A549 (cell line): ENCODE measurements around the gene ADCY4. TPM values are rescaled to one million over a fixed set of nuclear protein-coding genes. Genes with fewer than 3 reads are reported as not detected.

ENCODE experiments used
- ATAC-seq, 2 experiments: fragments of 200-7000 bp in 1 of 2; fragments of >200 bp in 1 of 2; cut with Nextera tagmentation in 1 of 2; cut with Tn5 transposase in 1 of 2; 3 replicates each; pipeline versions ENCODE4 v1.8.0 to v1.9.1; 2018 to 2020; ENCODE audit warnings: mild to moderate bottlenecking in 1 of 2, moderate library complexity in 1 of 2
- CTCF ChIA-PET: fragments of 300-600 bp; sonication (Branson Sonifier 250); formaldehyde crosslinking; extraction: SDS; loops from one replicate; lab custom pipeline; 2021; ENCODE audit warnings: antibody characterized with exemption, inconsistent platforms; lab: Yijun Ruan, JAX
- POLR2A ChIA-PET: fragments of 350-600 bp; formaldehyde crosslinking; extraction: SDS; loops from one replicate; lab custom pipeline; 2021; ENCODE audit warnings: antibody characterized with exemption, inconsistent platforms; lab: Yijun Ruan, JAX
- DNase-seq, 2 experiments: peaks; one replicate each; pipeline versions ENCODE4 v3.0.0 to v3.0.0-alpha.2; 2011 to 2016; ENCODE audit warnings: low read depth in 1 of 2, low spot score in 1 of 2
- FAIRE-seq: peaks from 2 replicates; lab custom pipeline; 2011; peaks lifted over from hg19 to GRCh38; lab: Jason Lieb, UNC
- H3K27ac ChIP-seq, 2 experiments: fragments of >200 bp; sonication (Bioruptor Twin); formaldehyde crosslinking; 3 replicates each; pipeline ENCODE4 v1.5.1; 2016 to 2017
- H3K4me1 ChIP-seq: fragments of >200 bp; sonication (Bioruptor Twin); formaldehyde crosslinking; 3 replicates; pipeline ENCODE4 v1.6.1; 2016
- H3K4me2 ChIP-seq: fragments of >200 bp; sonication (Bioruptor Twin); formaldehyde crosslinking; 3 replicates; pipeline ENCODE4 v1.6.1; 2016
- H3K4me3 ChIP-seq: fragments of >200 bp; sonication (Bioruptor Twin); formaldehyde crosslinking; 3 replicates; pipeline ENCODE4 v1.5.1; 2016
- H3K9me3 ChIP-seq: fragments of >200 bp; sonication (Bioruptor Twin); formaldehyde crosslinking; 3 replicates; pipeline ENCODE4 v1.6.1; 2016
- CBX2 ChIP-seq: fragments of 200-600 bp; sonication (generic); IDR thresholded peaks from 2 replicates; pipeline ENCODE4 v1.6.1; 2016; ENCODE audit warnings: low read depth, mild to moderate bottlenecking, borderline replicate concordance
- CEBPB ChIP-seq, 2 experiments: fragments of >200 bp in 1 of 2; sonication (Bioruptor Twin) in 1 of 2; formaldehyde crosslinking in 1 of 2; IDR thresholded peaks; 2 replicates each; pipeline ENCODE4 v1.6.1; 2012 to 2016
- CTCF ChIP-seq: fragments of >200 bp; sonication (Bioruptor Twin); formaldehyde crosslinking; IDR thresholded peaks from 3 replicates; pipeline ENCODE4 v1.5.1; 2016
- EHMT2 ChIP-seq: fragments of 200-600 bp; sonication (generic); IDR thresholded peaks from 2 replicates; pipeline ENCODE4 v1.6.1; 2016; ENCODE audit warnings: antibody characterized with exemption, low read depth, mild to moderate bottlenecking, moderate library complexity
- FOSL2 ChIP-seq, 2 experiments: fragments of 450-650 bp in 1 of 2; fragments of >200 bp in 1 of 2; sonication (Bioruptor Twin) in 1 of 2; formaldehyde crosslinking; IDR thresholded peaks; 2 replicates each; pipeline versions ENCODE4 v1.5.0 to v1.6.1; 2016 to 2020; ENCODE audit warnings: mild to moderate bottlenecking in 1 of 2, moderate library complexity in 1 of 2
- HDAC2 ChIP-seq: fragments of 200-600 bp; sonication (generic); IDR thresholded peaks from 2 replicates; pipeline ENCODE4 v1.6.1; 2016
- JUN ChIP-seq, 2 experiments: fragments of >200 bp; sonication (Bioruptor Twin); formaldehyde crosslinking; IDR thresholded peaks; 2 replicates in 1 of 2; 3 replicates in 1 of 2; pipeline ENCODE4 v1.6.1; 2016 to 2017
- JUNB ChIP-seq: fragments of >200 bp; sonication (Bioruptor Twin); formaldehyde crosslinking; IDR thresholded peaks from 2 replicates; pipeline ENCODE4 v1.6.1; 2016
- KDM5A ChIP-seq: fragments of 200-600 bp; sonication (generic); IDR thresholded peaks from 2 replicates; pipeline ENCODE4 v1.6.1; 2016; ENCODE audit warnings: antibody characterized with exemption, mild to moderate bottlenecking
- MAZ ChIP-seq: fragments of 150-350 bp; IDR thresholded peaks from 2 replicates; pipeline ENCODE4 v1.6.1; 2014; ENCODE audit warnings: antibody characterized with exemption, low read depth, low read length, borderline replicate concordance
- MYC ChIP-seq: IDR thresholded peaks from 2 replicates; pipeline ENCODE4 v1.6.1; 2012; ENCODE audit warnings: mild to moderate bottlenecking, inconsistent platforms, low read length, improper control_type of control experiment, borderline replicate concordance
- PHF8 ChIP-seq: fragments of 200-600 bp; sonication (generic); IDR thresholded peaks from 2 replicates; pipeline ENCODE4 v1.6.1; 2016; ENCODE audit warnings: low read depth, mild to moderate bottlenecking, antibody characterized with exemption, moderate library complexity, borderline replicate concordance
- POLR2A ChIP-seq: IDR thresholded peaks from 2 replicates; pipeline ENCODE4 v1.6.1; 2012; ENCODE audit warnings: mild to moderate bottlenecking, low read length
- RFX5 ChIP-seq: fragments of 450-650 bp; IDR thresholded peaks from 2 replicates; pipeline ENCODE4 v1.7.1; 2014; ENCODE audit warnings: antibody characterized with exemption, mild to moderate bottlenecking, moderate library complexity
- SREBF2 ChIP-seq: fragments of 450-650 bp; IDR thresholded peaks from 2 replicates; pipeline ENCODE4 v1.6.1; 2014; ENCODE audit warnings: mild to moderate bottlenecking, moderate library complexity
- TP53 ChIP-seq: fragments of 250-450 bp; sonication (Bioruptor Pico); IDR thresholded peaks from 2 replicates; pipeline ENCODE4 v1.5.0; 2021; ENCODE audit warnings: mild to moderate bottlenecking, moderate library complexity
- ZFP36 ChIP-seq: fragments of 450-650 bp; IDR thresholded peaks from 2 replicates; pipeline ENCODE4 v1.6.1; 2014; ENCODE audit warnings: borderline replicate concordance; ENCODE audit not compliant: partially characterized antibody
- WGBS: methylation state at CpG from one replicate; pipeline ENCODE4 v1.1.6; 2017; ENCODE audit errors: missing lambda C conversion rate; 5-methylcytosine and 5-hydroxymethylcytosine counted together
- polyA plus RNA-seq, 4 experiments: library from polyadenylated mRNA; depleted of rRNA in 3 of 4; stranded (reverse); fragments of >200 nt; fragmentation: RNase III in 1 of 4; extraction: RNeasy Plus Mini Kit Qiagen cat#74134 plus additional on column Dnase treatment in 1 of 4; gene quantifications; 2 replicates in 3 of 4; 3 replicates in 1 of 4; pipeline ENCODE4 v1.2.3, GENCODE V29; 2011 to 2017
- TF ChIP-seq, protein P1 (sequence below): IDR thresholded peaks from 2 replicates; pipeline ENCODE4 v1.6.1; 2012
- TF ChIP-seq, protein P2 (sequence below): fragments of 200-600 bp; sonication (generic); IDR thresholded peaks from 2 replicates; pipeline ENCODE4 v1.6.1; 2016; ENCODE audit warnings: antibody characterized with exemption, mild to moderate bottlenecking, moderate library complexity
- TF ChIP-seq, protein P3 (sequence below): fragments of >200 bp; sonication (Bioruptor Twin); formaldehyde crosslinking; IDR thresholded peaks from 3 replicates; pipeline ENCODE4 v1.6.1; 2016

The ADCY4 gene
- polyA plus RNA-seq, 2 of the 4 experiments (the other 2 are of a cell fraction), result not detected

DNA sequence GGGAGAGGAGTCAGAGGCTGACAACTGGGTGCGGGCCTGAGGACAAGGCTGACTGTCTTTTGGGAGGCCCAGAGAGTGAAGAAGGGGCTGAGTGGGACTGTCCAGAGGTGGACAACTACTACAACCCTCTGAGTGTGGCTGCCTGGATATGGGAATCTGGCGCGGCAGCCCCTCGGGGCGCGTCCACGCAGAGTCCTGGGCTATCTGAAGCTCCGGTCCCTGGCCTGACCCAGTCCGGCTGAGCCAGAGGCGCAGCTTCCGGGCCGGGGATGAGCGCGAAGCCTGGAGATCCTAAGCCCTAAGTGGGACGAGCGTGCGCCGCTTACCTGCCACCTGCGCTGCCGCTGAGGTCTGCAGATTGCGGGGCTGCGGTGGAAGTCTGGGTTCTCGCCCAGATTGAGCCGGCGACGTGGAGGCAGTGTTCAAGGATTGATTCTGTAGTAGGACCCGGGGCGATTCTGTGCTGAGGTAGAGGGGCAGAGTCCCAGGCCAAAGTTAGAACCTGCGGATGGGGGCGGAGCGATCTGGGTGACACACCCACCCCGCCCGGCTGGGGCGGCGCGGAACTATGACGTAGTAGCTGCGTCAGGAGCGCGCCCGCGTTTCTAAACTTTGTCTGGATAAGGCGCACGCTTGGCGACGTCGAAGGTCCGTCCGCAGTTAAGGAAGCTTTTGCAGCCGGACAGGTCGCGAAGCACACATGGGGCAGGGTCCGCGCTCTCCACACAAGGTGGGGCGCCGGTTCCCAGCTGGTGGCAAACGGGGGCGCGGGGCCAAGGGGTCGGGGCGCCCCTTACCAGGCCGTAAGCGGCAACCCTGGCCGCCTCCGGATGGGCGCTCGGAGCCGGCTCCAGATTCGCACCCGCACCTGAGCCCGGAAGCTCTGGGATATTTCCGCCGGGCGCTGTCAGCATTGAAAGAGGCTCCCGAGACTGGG is 35.3 kb downstream of the ADCY4 start, which contains the start of the genes DHRS1 and NOP9:
Gene DHRS1, minus strand, starts transcription at position 526 of the 937 bp plus-strand sequence. CDS start 674 bp downstream, outside the sequence.
Gene NOP9, plus strand, starts transcription at position 596 of the 937 bp plus-strand sequence. Its CDS starts 105 bp downstream, at position 701.
- TF ChIP-seq FOSL2 (IDR thresholded peaks at IDR 0.05) (no peak), FOSL2 (CRISPR knock-in tag; IDR thresholded peaks at IDR 0.05) (peak; percentile 40; the same call in 1 of the 2 replicates), POLR2A (peak; percentile 61), JUN (IDR thresholded peaks at IDR 0.05) (peak; percentile 45 to 74; a peak in 2 of 5 replicates), MYC (peak; percentile 55; the same call in 1 of the 2 replicates), RFX5 (0 out of 2 replicates have a peak, but pooled peaks have one; percentile 23), KDM5A (peak; percentile 85), CTCF (no peak), CBX2 (no peak), EHMT2 (no peak), HDAC2 (no peak; the same call in 1 of the 2 replicates), PHF8 (peak; percentile 78; the same call in 1 of the 2 replicates), TP53 (no peak), SREBF2 (no peak), ZFP36 (no peak), JUNB (no peak), MAZ (peak; percentile 45; the same call in 1 of the 2 replicates), CEBPB (IDR thresholded peaks at IDR 0.05) (no peak)
- TF ChIP-seq, protein P1, sequence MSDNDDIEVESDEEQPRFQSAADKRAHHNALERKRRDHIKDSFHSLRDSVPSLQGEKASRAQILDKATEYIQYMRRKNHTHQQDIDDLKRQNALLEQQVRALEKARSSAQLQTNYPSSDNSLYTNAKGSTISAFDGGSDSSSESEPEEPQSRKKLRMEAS, result peak; percentile 86
- TF ChIP-seq, protein P2, sequence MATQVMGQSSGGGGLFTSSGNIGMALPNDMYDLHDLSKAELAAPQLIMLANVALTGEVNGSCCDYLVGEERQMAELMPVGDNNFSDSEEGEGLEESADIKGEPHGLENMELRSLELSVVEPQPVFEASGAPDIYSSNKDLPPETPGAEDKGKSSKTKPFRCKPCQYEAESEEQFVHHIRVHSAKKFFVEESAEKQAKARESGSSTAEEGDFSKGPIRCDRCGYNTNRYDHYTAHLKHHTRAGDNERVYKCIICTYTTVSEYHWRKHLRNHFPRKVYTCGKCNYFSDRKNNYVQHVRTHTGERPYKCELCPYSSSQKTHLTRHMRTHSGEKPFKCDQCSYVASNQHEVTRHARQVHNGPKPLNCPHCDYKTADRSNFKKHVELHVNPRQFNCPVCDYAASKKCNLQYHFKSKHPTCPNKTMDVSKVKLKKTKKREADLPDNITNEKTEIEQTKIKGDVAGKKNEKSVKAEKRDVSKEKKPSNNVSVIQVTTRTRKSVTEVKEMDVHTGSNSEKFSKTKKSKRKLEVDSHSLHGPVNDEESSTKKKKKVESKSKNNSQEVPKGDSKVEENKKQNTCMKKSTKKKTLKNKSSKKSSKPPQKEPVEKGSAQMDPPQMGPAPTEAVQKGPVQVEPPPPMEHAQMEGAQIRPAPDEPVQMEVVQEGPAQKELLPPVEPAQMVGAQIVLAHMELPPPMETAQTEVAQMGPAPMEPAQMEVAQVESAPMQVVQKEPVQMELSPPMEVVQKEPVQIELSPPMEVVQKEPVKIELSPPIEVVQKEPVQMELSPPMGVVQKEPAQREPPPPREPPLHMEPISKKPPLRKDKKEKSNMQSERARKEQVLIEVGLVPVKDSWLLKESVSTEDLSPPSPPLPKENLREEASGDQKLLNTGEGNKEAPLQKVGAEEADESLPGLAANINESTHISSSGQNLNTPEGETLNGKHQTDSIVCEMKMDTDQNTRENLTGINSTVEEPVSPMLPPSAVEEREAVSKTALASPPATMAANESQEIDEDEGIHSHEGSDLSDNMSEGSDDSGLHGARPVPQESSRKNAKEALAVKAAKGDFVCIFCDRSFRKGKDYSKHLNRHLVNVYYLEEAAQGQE, result peak; percentile 36; the same call in 1 of the 2 replicates
- TF ChIP-seq, protein P3, sequence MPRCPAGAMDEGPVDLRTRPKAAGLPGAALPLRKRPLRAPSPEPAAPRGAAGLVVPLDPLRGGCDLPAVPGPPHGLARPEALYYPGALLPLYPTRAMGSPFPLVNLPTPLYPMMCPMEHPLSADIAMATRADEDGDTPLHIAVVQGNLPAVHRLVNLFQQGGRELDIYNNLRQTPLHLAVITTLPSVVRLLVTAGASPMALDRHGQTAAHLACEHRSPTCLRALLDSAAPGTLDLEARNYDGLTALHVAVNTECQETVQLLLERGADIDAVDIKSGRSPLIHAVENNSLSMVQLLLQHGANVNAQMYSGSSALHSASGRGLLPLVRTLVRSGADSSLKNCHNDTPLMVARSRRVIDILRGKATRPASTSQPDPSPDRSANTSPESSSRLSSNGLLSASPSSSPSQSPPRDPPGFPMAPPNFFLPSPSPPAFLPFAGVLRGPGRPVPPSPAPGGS, result 0 out of 3 replicates have a peak, but pooled peaks have one; percentile 49
- Histone ChIP-seq H3K27ac (peak within 1 kb of the TSS; percentile 82 to 92), H3K4me2 (peak within 1 kb of the TSS; percentile 81), H3K4me3 (peak within 1 kb of the TSS; percentile 81), H3K9me3 (no peaks in the 10 kb centered on the region), H3K4me1 (peaks cover 15% of the 10 kb centered on the region; the same call in 2 of the 3 replicates)
- FAIRE-seq, result no peak
- peak; percentile 62 to 82 for ATAC-seq
- DNase-seq, result peak; percentile 87 to 91
- ChIA-PET POLR2A (interaction anchor here (1.0 to 3.4 kb wide), 8 partner anchors 8 to 132 kb away, joined by 4 to 53 read pairs (median 6); partner anchors contain the start of genes CHMP4A, CIDEB, KHNYN and RABGGTA), CTCF (interaction anchor here (0.9 to 46.6 kb wide), 8 partner anchors 11 to 130 kb away, joined by 3 to 1142 read pairs (median 70); partner anchors contain the start of genes CBLN3, CIDEB, KHNYN and LTB4R)
- WGBS, result 2% methylated on average over 26 of the region's 75 CpGs
